Fibroblast of pulmonary artery (primary cell): ENCODE measurements around the gene NUDT3.

ENCODE experiments used
- DNase-seq: peaks from one replicate; pipeline ENCODE4 v3.0.0-alpha.2; 2010; ENCODE audit warnings: low read depth
- H3K4me3 ChIP-seq: replicated peaks from 2 replicates; pipeline ENCODE4 v1.5.1; 2011; ENCODE audit warnings: low read depth, mild to moderate bottlenecking, control low read depth, low read length, moderate library complexity
- CTCF ChIP-seq: IDR thresholded peaks from 2 replicates; pipeline ENCODE4 v1.5.1; 2011; ENCODE audit warnings: mild to moderate bottlenecking, control low read depth, low read length, inconsistent platforms; ENCODE audit errors: missing control alignments

The NUDT3 gene

GRCh38 chr6:34350137-34350933, 42.1 kb downstream of the NUDT3 start:
- no peak overlapping the region for H3K4me3 ChIP-seq
- no peak for DNase-seq
- no peak for TF ChIP-seq CTCF

- no peak for DNase-seq
- TF ChIP-seq CTCF, result no peak
- H3K4me3 ChIP-seq, result no peak overlapping the region
Observed at GRCh38 chr6:34349211-34349610, 43.3 kb downstream of the NUDT3 start.

- TF ChIP-seq CTCF, result no peak
- H3K4me3 ChIP-seq, result no peak overlapping the region
- no peak for DNase-seq
Observed at GRCh38 chr6:34347303-34347702, 45.2 kb downstream of the NUDT3 start.

- DNase-seq, result no peak
- no peak overlapping the region for H3K4me3 ChIP-seq
- no peak for TF ChIP-seq CTCF
Observed at GRCh38 chr6:34346175-34347119, 46.0 kb downstream of the NUDT3 start.

- H3K4me3 ChIP-seq, result no peak overlapping the region
- no peak for DNase-seq
- no peak for TF ChIP-seq CTCF
Observed at GRCh38 chr6:34343806-34344205, 48.7 kb downstream of the NUDT3 start.

- no peak overlapping the region for H3K4me3 ChIP-seq
- DNase-seq, result no peak
- TF ChIP-seq CTCF, result no peak
Observed at GRCh38 chr6:34342247-34342646, 50.2 kb downstream of the NUDT3 start.
